ENCODE measurements around the gene CEBPB. TPM values are rescaled to one million over a fixed set of nuclear protein-coding genes. Genes with fewer than 3 reads are reported as not detected.
"Not testable (repeated sequence)": the region's sequence is repeated elsewhere in the genome, so short reads cannot be mapped to it uniquely, and the experiment has no call there.

The CEBPB gene
- total RNA-seq, 2 donors from 2014 or later: 73.2 to 111 TPM

- peak in 1 of 2 donors; percentile 15 for ATAC-seq
- no peak for DNase-seq
- intact Hi-C loops (cut with DNase I): no loop called here
Observed at GRCh38 chr20:50163570-50164317, 26.9 kb upstream of the CEBPB start.

- intact Hi-C loops (cut with DNase I): no loop called here
- ATAC-seq: peak; percentile 98
- DNase-seq: peak; percentile 98
Observed at GRCh38 chr20:50165684-50166554, 24.7 kb upstream of the CEBPB start.

GRCh38 chr20:50169329-50169823 lies 21.3 kb upstream of the CEBPB start:
- ATAC-seq: peak in 1 of 2 donors; percentile 3
- peak; percentile 74 for DNase-seq
- intact Hi-C loops (cut with DNase I): loop anchor here in 1 of 2 donors (1.0 to 2.0 kb wide), 2 partner anchors 48 to 191 kb away; no protein-coding TSS in a partner anchor

- ATAC-seq (no peak), DNase-seq (no peak)
- intact Hi-C loops (cut with DNase I): loop anchor here in 1 of 2 donors (5.0 to 10.0 kb wide), 2 partner anchors 48 to 186 kb away; partner anchors contain the start of gene SNAI1
Observed at GRCh38 chr20:50170549-50171220, 19.9 kb upstream of the CEBPB start.

GRCh38 chr20:50172347-50173013 lies 18.1 kb upstream of the CEBPB start:
- ATAC-seq (peak; percentile 96 to 97), DNase-seq (peak; percentile 93)
- intact Hi-C loops (cut with DNase I): loop anchor here in 1 of 2 donors (5.0 to 10.0 kb wide), 2 partner anchors 50 to 188 kb away; partner anchors contain the start of gene SNAI1

- ATAC-seq: no peak
- intact Hi-C loops (cut with DNase I): loop anchor here in 1 of 2 donors (5.0 to 10.0 kb wide), 2 partner anchors 52 to 190 kb away; partner anchors contain the start of gene SNAI1
- no peak for DNase-seq
Observed at GRCh38 chr20:50174456-50174855, 16.2 kb upstream of the CEBPB start.

GRCh38 chr20:50175938-50176933 lies 14.4 kb upstream of the CEBPB start:
- intact Hi-C loops (cut with DNase I): loop anchor here in 1 of 2 donors (10.0 kb wide), 1 partner anchor 191 kb away; the partner anchor contains the start of gene SNAI1
- no peak for DNase-seq
- no peak for ATAC-seq

- DNase-seq, ATAC-seq: not testable (repeated sequence)
- intact Hi-C loops (cut with DNase I): loop anchor here in 1 of 2 donors (10.0 kb wide), 1 partner anchor 194 kb away; the partner anchor contains the start of gene SNAI1
Observed at GRCh38 chr20:50178672-50179071, 12.0 kb upstream of the CEBPB start.

GRCh38 chr20:50181344-50181743 lies 9.3 kb upstream of the CEBPB start:
- DNase-seq (no peak), ATAC-seq (no peak)
- intact Hi-C loops (cut with DNase I): loop anchor here in 1 of 2 donors (10.0 kb wide), 1 partner anchor 563 kb away; no protein-coding TSS in a partner anchor

- DNase-seq (no peak), ATAC-seq (no peak)
- intact Hi-C loops (cut with DNase I): loop anchor here in 1 of 2 donors (10.0 kb wide), 1 partner anchor 562 kb away; no protein-coding TSS in a partner anchor
Observed at GRCh38 chr20:50182346-50182745, 8.3 kb upstream of the CEBPB start.

GRCh38 chr20:50185426-50185825 lies 5.2 kb upstream of the CEBPB start:
- no peak for ATAC-seq
- intact Hi-C loops (cut with DNase I): loop anchor here (5.0 to 10.0 kb wide), 3 partner anchors 392 to 559 kb away; no protein-coding TSS in a partner anchor
- DNase-seq: no peak

GRCh38 chr20:50186151-50186885 lies 4.3 kb upstream of the CEBPB start:
- peak; percentile 92 for DNase-seq
- intact Hi-C loops (cut with DNase I): loop anchor here (1.0 to 10.0 kb wide), 5 partner anchors 277 to 558 kb away; no protein-coding TSS in a partner anchor
- ATAC-seq: peak; percentile 9 to 22

GRCh38 chr20:50186987-50187402 lies 3.6 kb upstream of the CEBPB start:
- DNase-seq (no peak), ATAC-seq (no peak)
- intact Hi-C loops (cut with DNase I): loop anchor here (1.0 to 10.0 kb wide), 5 partner anchors 276 to 558 kb away; no protein-coding TSS in a partner anchor

GRCh38 chr20:50187403-50188051 lies 3.1 kb upstream of the CEBPB start:
- ATAC-seq: no peak

GRCh38 chr20:50188287-50188688 lies 2.3 kb upstream of the CEBPB start:
- ATAC-seq (no peak), DNase-seq (no peak)
- intact Hi-C loops (cut with DNase I): loop anchor here (5.0 to 10.0 kb wide), 3 partner anchors 389 to 557 kb away; no protein-coding TSS in a partner anchor

More at GRCh38 chr20:50187403-50188051, 3.1 kb upstream of the CEBPB start:
- DNase-seq: peak; percentile 47
- intact Hi-C loops (cut with DNase I): loop anchor here (2.0 to 10.0 kb wide), 4 partner anchors 277 to 557 kb away; no protein-coding TSS in a partner anchor
